Suprapubic skin (tissue), 4 donors: ENCODE measurements around the gene NRSN1.

Source experiments
- EP300 ChIP-seq: sonication (generic); formaldehyde crosslinking; IDR thresholded peaks from one replicate; pipeline ENCODE4 v1.6.1; 2017; ENCODE audit warnings: antibody characterized with exemption
- POLR2A ChIP-seq, 2 donors: fragments of 450-650 bp; IDR thresholded peaks; one replicate each; pipeline ENCODE4 v1.6.1; 2017; ENCODE audit warnings: antibody characterized with exemption in 2 of 2, mild to moderate bottlenecking in 2 of 2, moderate library complexity in 2 of 2
- POLR2AphosphoS5 ChIP-seq, 3 donors: sonication (generic); formaldehyde crosslinking; IDR thresholded peaks; one replicate each; pipeline ENCODE4 v1.6.1; 2017; ENCODE audit warnings: antibody characterized with exemption in 3 of 3
- TF ChIP-seq, protein P1 (sequence below), 2 donors: fragments of 200-600 bp in 1 of 2; fragments of 450-650 bp in 1 of 2; sonication (generic) in 1 of 2; IDR thresholded peaks; one replicate each; pipeline ENCODE4 v1.5.1; 2016 to 2019; ENCODE audit warnings: antibody characterized with exemption in 2 of 2, mild to moderate bottlenecking in 1 of 2, moderate library complexity in 1 of 2

DNA sequence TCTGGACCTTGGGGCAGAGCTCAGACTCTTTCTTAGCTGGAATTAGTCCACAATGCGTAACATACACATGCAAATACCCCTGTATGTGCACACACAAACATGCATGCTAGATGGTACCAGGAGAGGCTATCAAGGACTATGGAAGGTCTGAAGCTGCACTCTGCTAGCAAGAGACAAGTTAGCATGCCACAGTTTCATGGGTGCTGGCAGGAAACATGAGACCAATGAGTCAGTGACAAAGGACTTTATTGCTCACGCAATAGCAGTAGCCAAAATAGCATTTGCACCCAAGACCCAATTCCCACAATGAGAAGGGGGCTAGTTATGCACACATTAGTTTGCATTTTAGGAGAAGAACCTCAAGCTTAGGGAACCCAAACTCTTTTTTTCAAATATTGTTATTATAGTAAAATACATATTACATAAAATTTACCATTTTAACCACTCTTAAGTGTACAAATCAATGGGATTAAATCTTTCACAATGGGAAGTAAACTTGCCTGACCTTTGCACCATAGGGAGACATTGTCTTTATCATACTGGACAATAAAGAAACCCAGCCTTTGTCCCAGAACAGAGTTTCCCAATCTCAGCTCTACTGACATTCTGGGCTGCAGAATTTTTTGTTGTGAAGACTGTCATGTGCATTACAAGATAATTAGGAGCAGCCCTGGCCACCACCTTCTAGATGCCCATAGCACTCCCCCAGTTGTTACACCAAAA lies 69.1 kb downstream of the NRSN1 start:
- TF ChIP-seq POLR2AphosphoS5 (IDR thresholded peaks at IDR 0.05) (no peak), POLR2A (IDR thresholded peaks at IDR 0.05) (no peak), EP300 (no peak)
- TF ChIP-seq, protein P1, sequence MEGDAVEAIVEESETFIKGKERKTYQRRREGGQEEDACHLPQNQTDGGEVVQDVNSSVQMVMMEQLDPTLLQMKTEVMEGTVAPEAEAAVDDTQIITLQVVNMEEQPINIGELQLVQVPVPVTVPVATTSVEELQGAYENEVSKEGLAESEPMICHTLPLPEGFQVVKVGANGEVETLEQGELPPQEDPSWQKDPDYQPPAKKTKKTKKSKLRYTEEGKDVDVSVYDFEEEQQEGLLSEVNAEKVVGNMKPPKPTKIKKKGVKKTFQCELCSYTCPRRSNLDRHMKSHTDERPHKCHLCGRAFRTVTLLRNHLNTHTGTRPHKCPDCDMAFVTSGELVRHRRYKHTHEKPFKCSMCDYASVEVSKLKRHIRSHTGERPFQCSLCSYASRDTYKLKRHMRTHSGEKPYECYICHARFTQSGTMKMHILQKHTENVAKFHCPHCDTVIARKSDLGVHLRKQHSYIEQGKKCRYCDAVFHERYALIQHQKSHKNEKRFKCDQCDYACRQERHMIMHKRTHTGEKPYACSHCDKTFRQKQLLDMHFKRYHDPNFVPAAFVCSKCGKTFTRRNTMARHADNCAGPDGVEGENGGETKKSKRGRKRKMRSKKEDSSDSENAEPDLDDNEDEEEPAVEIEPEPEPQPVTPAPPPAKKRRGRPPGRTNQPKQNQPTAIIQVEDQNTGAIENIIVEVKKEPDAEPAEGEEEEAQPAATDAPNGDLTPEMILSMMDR (IDR thresholded peaks at IDR 0.05) = no peak
